GM21528 (cell line): ENCODE data around the gene COX4I2.

ENCODE experiments used
- ATAC-seq: cut with Tn5 transposase; IDR thresholded peaks from one replicate; pipeline ENCODE4 v1.9.1; 2021; ENCODE audit warnings: mild to moderate bottlenecking, moderate library complexity; ENCODE audit not compliant: unreplicated experiment, low FRiP score

The COX4I2 gene

DNA sequence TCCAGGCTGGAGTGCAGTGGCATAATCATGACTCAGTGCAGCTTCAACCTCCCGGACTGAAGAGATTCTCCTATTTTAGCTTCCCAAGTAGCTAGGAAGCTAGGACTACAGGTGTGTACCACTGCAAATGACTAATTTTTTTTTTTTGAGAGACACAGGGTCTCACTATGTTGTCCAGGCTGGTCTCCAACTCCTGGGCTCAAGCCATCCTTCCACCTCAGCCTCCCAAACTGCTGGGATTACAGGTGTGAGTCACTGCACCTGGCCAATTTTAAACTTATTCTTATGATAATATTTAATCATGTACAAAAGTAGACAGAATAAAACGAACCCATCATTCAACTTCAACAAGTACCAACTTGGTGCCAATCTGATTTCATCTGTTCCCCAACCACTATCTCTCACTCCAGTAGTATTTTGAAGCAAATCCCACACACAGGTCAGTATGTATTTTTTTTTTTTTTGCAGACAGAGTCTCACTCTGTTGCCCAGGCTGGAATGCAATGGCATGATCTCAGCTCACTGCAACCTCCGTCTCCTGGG is 52.5 kb downstream of the COX4I2 start:
- no peak for ATAC-seq

DNA sequence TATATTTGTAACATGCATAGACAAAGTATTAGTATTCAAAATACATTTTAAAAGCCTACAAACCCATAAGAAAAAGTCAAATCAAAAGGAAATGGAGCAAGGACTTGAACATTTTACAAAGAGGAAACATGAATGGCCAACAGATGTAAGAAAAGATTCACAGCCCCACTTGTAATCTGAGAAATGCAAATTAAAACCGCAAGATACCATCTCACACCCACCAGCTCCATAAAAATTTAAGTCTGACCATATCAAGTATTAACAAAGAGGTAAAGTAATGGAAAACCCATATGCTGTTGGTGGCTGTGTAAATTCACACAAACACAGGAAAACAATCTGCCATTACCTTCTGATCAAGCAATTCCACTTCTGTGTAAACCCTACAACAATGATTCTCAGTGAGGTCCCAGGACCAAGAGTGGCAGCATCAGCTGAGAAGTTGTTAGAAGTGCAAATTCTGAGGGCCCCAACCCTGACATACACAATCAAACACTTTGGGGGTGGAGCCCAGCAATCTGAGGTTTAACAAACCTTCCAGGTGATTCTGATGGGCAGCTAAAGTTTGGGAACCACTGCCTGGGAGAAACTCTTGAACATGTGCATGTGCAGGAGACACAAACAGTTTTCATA is 54.0 kb downstream of the COX4I2 start:
- no peak for ATAC-seq

DNA sequence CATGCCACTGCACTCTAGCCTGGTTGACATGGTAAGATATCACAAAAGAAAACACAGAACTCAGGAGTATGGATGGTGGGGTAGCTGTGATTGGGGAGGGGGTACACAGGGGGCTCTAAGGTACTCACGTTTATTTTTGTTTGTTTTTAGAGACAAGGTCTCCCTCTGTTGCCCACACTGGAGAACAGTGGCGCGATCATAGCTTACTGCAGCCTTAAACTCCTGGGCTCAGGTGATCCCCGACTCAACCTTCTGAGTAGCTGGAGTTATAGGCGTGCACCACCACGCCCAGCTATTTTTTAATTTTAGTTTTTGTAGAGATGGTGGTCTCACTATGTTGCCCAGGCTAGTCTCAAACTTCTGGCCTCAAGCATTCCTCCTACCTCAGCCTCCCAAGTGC is 55.7 kb downstream of the COX4I2 start:
- ATAC-seq, result no peak

DNA sequence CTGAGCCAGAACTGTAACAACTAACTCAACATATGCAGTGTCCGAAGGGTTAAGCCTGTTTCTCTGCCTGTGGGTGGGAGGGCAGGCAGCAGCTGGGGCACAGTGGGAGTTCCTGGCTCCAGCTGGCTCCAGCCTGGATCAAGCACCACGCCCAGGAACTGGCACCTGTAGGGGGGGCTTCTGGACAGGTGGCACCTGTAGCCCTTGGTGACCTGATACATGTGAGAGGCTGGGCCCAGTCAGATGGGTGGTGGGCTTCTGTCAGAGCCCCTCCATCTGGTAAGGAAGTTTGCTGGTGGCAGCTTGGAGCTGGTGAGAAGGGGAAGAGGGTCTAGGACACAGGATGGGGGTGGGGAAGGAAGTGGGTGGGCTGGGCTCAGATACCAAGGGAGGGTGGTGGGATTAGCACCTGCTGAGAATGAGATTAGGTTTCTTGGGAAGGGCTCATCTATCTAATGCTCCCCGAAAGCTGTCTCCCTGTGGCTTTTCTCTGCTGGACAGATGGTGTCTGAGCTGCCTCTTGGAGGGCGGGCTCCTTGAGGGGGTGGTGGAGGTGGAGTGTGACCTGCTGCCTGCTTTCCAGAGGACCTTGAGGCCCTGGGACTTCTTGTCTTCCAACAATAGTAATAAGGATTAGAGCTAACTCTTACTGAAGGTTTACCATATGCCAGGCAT is 56.4 kb downstream of the COX4I2 start:
- ATAC-seq, result no peak
